ENCODE data around the gene AFG3L2. TPM values are rescaled to one million over a fixed set of nuclear protein-coding genes. Genes with fewer than 3 reads are reported as not detected.

Gene AFG3L2
- total RNA-seq, 1 experiment from 2014 or later = 66.7 TPM

DNA sequence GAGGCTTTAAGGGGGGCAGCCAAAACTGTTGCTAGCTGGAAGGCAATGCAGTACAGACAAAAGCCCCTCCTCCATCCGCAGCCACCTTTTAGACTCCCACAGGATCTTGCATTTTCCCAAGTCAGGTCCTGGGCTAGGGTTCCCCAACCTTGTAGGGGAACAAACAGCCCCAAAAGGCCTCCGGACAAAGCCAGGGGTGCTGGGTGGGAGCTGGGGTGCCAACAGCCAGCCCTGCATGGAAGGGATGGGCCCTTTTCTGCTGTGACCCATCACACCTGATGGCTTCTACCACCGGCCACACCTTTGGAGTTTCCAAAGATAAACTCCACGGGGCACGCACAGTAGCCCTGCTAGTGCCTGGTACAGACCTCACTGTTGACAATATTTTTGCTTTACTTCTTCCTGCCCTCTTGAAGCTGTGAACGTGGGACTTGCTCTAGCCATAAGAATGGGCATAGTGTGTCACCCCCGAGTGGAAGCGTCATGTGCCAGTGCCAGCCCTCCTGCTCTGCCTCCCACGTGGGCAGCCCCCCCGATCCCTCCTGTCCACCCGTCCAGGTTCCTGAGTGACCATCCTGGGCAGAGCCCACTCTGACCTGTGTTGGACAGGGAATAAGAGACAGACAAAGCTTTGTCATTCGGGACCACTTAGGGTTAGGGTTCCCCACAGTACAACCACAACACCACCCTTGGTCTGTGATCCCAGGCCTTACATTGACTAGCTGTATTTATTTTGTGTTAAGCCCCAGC, 50.1 kb downstream of the AFG3L2 start:
- Histone ChIP-seq H3K4me2 (ENCODE audit: low read length) (no peak overlapping the region), H3K36me3 (ENCODE audit: control insufficient read depth in 1 of 2, insufficient read depth in 2 of 2, low read length in 2 of 2) (peaks cover 13 to 39% of the 10 kb centered on the region in 2 experiments; a peak in 2 of 4 replicates), H3K9me3 (ENCODE audit: control insufficient read depth in 1 of 2, insufficient read depth in 1 of 2, low read depth in 1 of 2, low read length in 2 of 2) (no peaks in the 10 kb centered on the region), H3K79me2 (ENCODE audit: insufficient read depth, low read length) (peaks cover 41% of the 10 kb centered on the region), H3K9ac (ENCODE audit: low read length) (no peak overlapping the region), H4K20me1 (ENCODE audit: insufficient read depth) (no peaks in the 10 kb centered on the region), H3K4me3 (replicated peaks in 1 of 2; ENCODE audit: low read depth in 1 of 2, low read length in 2 of 2) (no peak overlapping the region), H3K9me2 (ENCODE audit: insufficient read depth) (no peaks in the 10 kb centered on the region), H3K27ac (ENCODE audit: low read depth, low read length) (no peak overlapping the region), H3K27me3 (ENCODE audit: insufficient read depth, low read length) (no peaks in the 10 kb centered on the region), H3K4me1 (ENCODE audit: control insufficient read depth in 1 of 2, insufficient read depth in 2 of 2, low read length in 2 of 2) (peaks cover 0 to 7% of the 10 kb centered on the region in 2 experiments; a peak in 1 of 4 replicates), H2AFZ (ENCODE audit: low read depth, low read length, poor library complexity, severe bottlenecking) (no peak overlapping the region)
- intact Hi-C loops (cut with micrococcal nuclease) = loop anchor here (5.0 kb wide), 1 partner anchor 335 kb away; no protein-coding TSS in a partner anchor
- DNase-seq (ENCODE audit: low read depth, low spot score) = no peak
- BruUV-seq (replicated peaks) = no TSS peak
- ChIA-PET CTCF (interaction anchor here (1.4 to 2.5 kb wide), 3 partner anchors 8 to 184 kb away, joined by 3 to 17 read pairs (median 17); no protein-coding TSS in a partner anchor), POLR2A (no interaction called here), RAD21 (ENCODE audit: low non-redundant PET in 1 of 2, low total read pairs in 2 of 2, uncharacterized antibody in 2 of 2, unreplicated experiment in 2 of 2) (no interaction called here)
- TF ChIP-seq, protein P1, sequence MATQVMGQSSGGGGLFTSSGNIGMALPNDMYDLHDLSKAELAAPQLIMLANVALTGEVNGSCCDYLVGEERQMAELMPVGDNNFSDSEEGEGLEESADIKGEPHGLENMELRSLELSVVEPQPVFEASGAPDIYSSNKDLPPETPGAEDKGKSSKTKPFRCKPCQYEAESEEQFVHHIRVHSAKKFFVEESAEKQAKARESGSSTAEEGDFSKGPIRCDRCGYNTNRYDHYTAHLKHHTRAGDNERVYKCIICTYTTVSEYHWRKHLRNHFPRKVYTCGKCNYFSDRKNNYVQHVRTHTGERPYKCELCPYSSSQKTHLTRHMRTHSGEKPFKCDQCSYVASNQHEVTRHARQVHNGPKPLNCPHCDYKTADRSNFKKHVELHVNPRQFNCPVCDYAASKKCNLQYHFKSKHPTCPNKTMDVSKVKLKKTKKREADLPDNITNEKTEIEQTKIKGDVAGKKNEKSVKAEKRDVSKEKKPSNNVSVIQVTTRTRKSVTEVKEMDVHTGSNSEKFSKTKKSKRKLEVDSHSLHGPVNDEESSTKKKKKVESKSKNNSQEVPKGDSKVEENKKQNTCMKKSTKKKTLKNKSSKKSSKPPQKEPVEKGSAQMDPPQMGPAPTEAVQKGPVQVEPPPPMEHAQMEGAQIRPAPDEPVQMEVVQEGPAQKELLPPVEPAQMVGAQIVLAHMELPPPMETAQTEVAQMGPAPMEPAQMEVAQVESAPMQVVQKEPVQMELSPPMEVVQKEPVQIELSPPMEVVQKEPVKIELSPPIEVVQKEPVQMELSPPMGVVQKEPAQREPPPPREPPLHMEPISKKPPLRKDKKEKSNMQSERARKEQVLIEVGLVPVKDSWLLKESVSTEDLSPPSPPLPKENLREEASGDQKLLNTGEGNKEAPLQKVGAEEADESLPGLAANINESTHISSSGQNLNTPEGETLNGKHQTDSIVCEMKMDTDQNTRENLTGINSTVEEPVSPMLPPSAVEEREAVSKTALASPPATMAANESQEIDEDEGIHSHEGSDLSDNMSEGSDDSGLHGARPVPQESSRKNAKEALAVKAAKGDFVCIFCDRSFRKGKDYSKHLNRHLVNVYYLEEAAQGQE (IDR thresholded peaks at IDR 0.05; ENCODE audit: low read depth) = no peak
- TF ChIP-seq SRF (IDR thresholded peaks at IDR 0.05; ENCODE audit: low read depth) = no peak
- TF ChIP-seq SIN3A (IDR thresholded peaks at IDR 0.05; ENCODE audit: low read depth) = no peak
- TF ChIP-seq, protein P2, sequence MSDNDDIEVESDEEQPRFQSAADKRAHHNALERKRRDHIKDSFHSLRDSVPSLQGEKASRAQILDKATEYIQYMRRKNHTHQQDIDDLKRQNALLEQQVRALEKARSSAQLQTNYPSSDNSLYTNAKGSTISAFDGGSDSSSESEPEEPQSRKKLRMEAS (IDR thresholded peaks at IDR 0.05) = no peak
- no peak for TF ChIP-seq JUND (IDR thresholded peaks at IDR 0.05)
- no peak for TF ChIP-seq YY1 (IDR thresholded peaks at IDR 0.05; ENCODE audit: extremely low read depth, insufficient replicate concordance, low read depth, low read length)
- TF ChIP-seq, protein P3, sequence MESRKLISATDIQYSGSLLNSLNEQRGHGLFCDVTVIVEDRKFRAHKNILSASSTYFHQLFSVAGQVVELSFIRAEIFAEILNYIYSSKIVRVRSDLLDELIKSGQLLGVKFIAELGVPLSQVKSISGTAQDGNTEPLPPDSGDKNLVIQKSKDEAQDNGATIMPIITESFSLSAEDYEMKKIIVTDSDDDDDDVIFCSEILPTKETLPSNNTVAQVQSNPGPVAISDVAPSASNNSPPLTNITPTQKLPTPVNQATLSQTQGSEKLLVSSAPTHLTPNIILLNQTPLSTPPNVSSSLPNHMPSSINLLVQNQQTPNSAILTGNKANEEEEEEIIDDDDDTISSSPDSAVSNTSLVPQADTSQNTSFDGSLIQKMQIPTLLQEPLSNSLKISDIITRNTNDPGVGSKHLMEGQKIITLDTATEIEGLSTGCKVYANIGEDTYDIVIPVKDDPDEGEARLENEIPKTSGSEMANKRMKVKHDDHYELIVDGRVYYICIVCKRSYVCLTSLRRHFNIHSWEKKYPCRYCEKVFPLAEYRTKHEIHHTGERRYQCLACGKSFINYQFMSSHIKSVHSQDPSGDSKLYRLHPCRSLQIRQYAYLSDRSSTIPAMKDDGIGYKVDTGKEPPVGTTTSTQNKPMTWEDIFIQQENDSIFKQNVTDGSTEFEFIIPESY (IDR thresholded peaks at IDR 0.05; ENCODE audit: extremely low read depth, insufficient replicate concordance, low read length) = no peak
- TF ChIP-seq RAD21 (IDR thresholded peaks at IDR 0.05; ENCODE audit: low read depth) = no peak
- TF ChIP-seq POLR2AphosphoS5 (IDR thresholded peaks at IDR 0.05; ENCODE audit: low read depth, low read length) = no peak
- no peak for ATAC-seq

Measured in HCT116 (cell line).